H9 (cell line): ENCODE data around the gene ARHGEF17. TPM values are rescaled to one million over a fixed set of nuclear protein-coding genes. Genes with fewer than 3 reads are reported as not detected.
A peak's percentile ranks its signal among the peaks of the same experiment; 100 is the strongest.

Experiments used
- DNase-seq: peaks from one replicate; pipeline ENCODE4 v3.0.0-alpha.2; 2017
- H2AFZ ChIP-seq: one replicate; pipeline ENCODE4 v1.6.1; 2013; ENCODE audit warnings: mild to moderate bottlenecking, low read length, control low read depth, moderate library complexity
- H2AK5ac ChIP-seq: 2 replicates; pipeline ENCODE4 v1.6.1; 2013; ENCODE audit warnings: low read length, control low read depth, mixed read lengths; ENCODE audit not compliant: insufficient read length
- H2BK120ac ChIP-seq: one replicate; pipeline ENCODE4 v1.6.1; 2013; ENCODE audit warnings: low read depth, mild to moderate bottlenecking, low read length, control low read depth, inconsistent platforms; ENCODE audit not compliant: poor library complexity, severe bottlenecking
- H2BK12ac ChIP-seq: 2 replicates; pipeline ENCODE4 v1.6.1; 2013; ENCODE audit warnings: low read length, control low read depth, mixed read lengths, low read depth; ENCODE audit not compliant: insufficient read length
- H2BK15ac ChIP-seq: 2 replicates; pipeline ENCODE4 v1.6.1; 2013; ENCODE audit warnings: low read depth, low read length, control low read depth
- H2BK20ac ChIP-seq: one replicate; pipeline ENCODE4 v1.6.1; 2013; ENCODE audit warnings: low read depth, mild to moderate bottlenecking, low read length, control low read depth, inconsistent platforms; ENCODE audit not compliant: poor library complexity, severe bottlenecking
- H2BK5ac ChIP-seq: 2 replicates; pipeline ENCODE4 v1.6.1; 2013; ENCODE audit warnings: low read length, control low read depth, mixed read lengths; ENCODE audit not compliant: insufficient read length
- H3K14ac ChIP-seq: 2 replicates; pipeline ENCODE4 v1.6.1; 2013; ENCODE audit warnings: low read length, control low read depth; ENCODE audit not compliant: insufficient read depth
- H3K18ac ChIP-seq: 2 replicates; pipeline ENCODE4 v1.6.1; 2013; ENCODE audit warnings: low read depth, mild to moderate bottlenecking, mixed read lengths, low read length, control low read depth; ENCODE audit not compliant: insufficient read length
- H3K23ac ChIP-seq: 2 replicates; pipeline ENCODE4 v1.6.1; 2013; ENCODE audit warnings: low read length, control low read depth, mixed read lengths, low read depth; ENCODE audit not compliant: insufficient read length
- H3K23me2 ChIP-seq: 2 replicates; pipeline ENCODE4 v1.6.1; 2013; ENCODE audit warnings: low read depth, mild to moderate bottlenecking, mixed read lengths, low read length, control low read depth; ENCODE audit not compliant: insufficient read length, poor library complexity, severe bottlenecking
- H3K27ac ChIP-seq: 2 replicates; pipeline ENCODE4 v1.5.1; 2013; ENCODE audit warnings: low read length, control low read depth, mixed read lengths, low read depth; ENCODE audit not compliant: insufficient read length
- H3K27me3 ChIP-seq: 2 replicates; pipeline ENCODE4 v1.6.1; 2013; ENCODE audit warnings: low read length, control low read depth, inconsistent platforms; ENCODE audit not compliant: insufficient read depth
- H3K4ac ChIP-seq: 2 replicates; pipeline ENCODE4 v1.6.1; 2013; ENCODE audit warnings: low read depth, mild to moderate bottlenecking, control low read depth, inconsistent platforms, low read length, moderate library complexity
- H3K4me1 ChIP-seq: 2 replicates; pipeline ENCODE4 v1.6.1; 2013; ENCODE audit warnings: low read length, control low read depth, inconsistent platforms; ENCODE audit not compliant: insufficient read depth
- H3K4me2 ChIP-seq: 2 replicates; pipeline ENCODE4 v1.6.1; 2013; ENCODE audit warnings: low read length, control low read depth, mixed read lengths; ENCODE audit not compliant: insufficient read length, insufficient read depth
- H3K56ac ChIP-seq: 2 replicates; pipeline ENCODE4 v1.6.1; 2013; ENCODE audit warnings: low read depth, mild to moderate bottlenecking, mixed read lengths, low read length, control low read depth; ENCODE audit not compliant: insufficient read length
- H3K79me1 ChIP-seq: 2 replicates; pipeline ENCODE4 v1.6.1; 2013; ENCODE audit warnings: low read depth, mild to moderate bottlenecking, moderate library complexity, low read length, control low read depth, inconsistent platforms; ENCODE audit not compliant: insufficient read depth, poor library complexity, severe bottlenecking
- H3K79me2 ChIP-seq: 2 replicates; pipeline ENCODE4 v1.6.1; 2013; ENCODE audit warnings: low read length, control low read depth, inconsistent platforms; ENCODE audit not compliant: insufficient read depth
- H3K9ac ChIP-seq: 2 replicates; pipeline ENCODE4 v1.6.1; 2013; ENCODE audit warnings: low read length, control low read depth, mixed read lengths; ENCODE audit not compliant: insufficient read length; ENCODE audit errors: extremely low read depth
- H3K9me3 ChIP-seq: one replicate; pipeline ENCODE4 v1.6.1; 2013; ENCODE audit warnings: low read depth, low read length, inconsistent platforms; ENCODE audit not compliant: control insufficient read depth
- H3T11ph ChIP-seq: one replicate; pipeline ENCODE4 v1.6.1; 2013; ENCODE audit warnings: mild to moderate bottlenecking, low read length, control low read depth, inconsistent platforms
- H4K20me1 ChIP-seq: one replicate; pipeline ENCODE4 v1.6.1; 2013; ENCODE audit not compliant: control insufficient read depth, insufficient read length, insufficient read depth
- H4K5ac ChIP-seq: 2 replicates; pipeline ENCODE4 v1.6.1; 2013; ENCODE audit warnings: low read depth, mild to moderate bottlenecking, mixed read lengths, low read length, control low read depth; ENCODE audit not compliant: insufficient read length
- H4K8ac ChIP-seq: replicated peaks from 2 replicates; pipeline ENCODE4 v1.6.1; 2013; ENCODE audit warnings: low read length, control low read depth, mixed read lengths, low read depth; ENCODE audit not compliant: insufficient read length
- H4K91ac ChIP-seq: 2 replicates; pipeline ENCODE4 v1.6.1; 2013; ENCODE audit warnings: low read depth, mild to moderate bottlenecking, moderate library complexity, mixed read lengths, low read length, control low read depth; ENCODE audit not compliant: insufficient read length
- H3K27ac Mint-ChIP-seq, 3 experiments: 2 replicates in 2 of 3; 3 replicates in 1 of 3; pipeline ENCODE4 v1.8.0; 2020 to 2021; ENCODE audit warnings: mixed read lengths in 3 of 3, mild to moderate bottlenecking in 1 of 3, moderate library complexity in 1 of 3
- H3K27me3 Mint-ChIP-seq: 2 replicates; pipeline ENCODE4 v1.8.0; 2021; ENCODE audit warnings: low read depth, mild to moderate bottlenecking, moderate library complexity, mixed read lengths
- H3K36me3 Mint-ChIP-seq, 3 experiments: 2 replicates in 2 of 3; 3 replicates in 1 of 3; pipeline ENCODE4 v1.8.0; 2020 to 2021; ENCODE audit warnings: low read depth in 3 of 3, mixed read lengths in 3 of 3; ENCODE audit not compliant: insufficient read depth in 1 of 3
- H3K4me1 Mint-ChIP-seq, 2 experiments: 2 replicates each; pipeline ENCODE4 v1.8.0; 2020; ENCODE audit warnings: mixed read lengths in 2 of 2
- H3K4me3 Mint-ChIP-seq, 2 experiments: 2 replicates in 1 of 2; 3 replicates in 1 of 2; pipeline ENCODE4 v1.8.0; 2020 to 2021; ENCODE audit warnings: mild to moderate bottlenecking in 2 of 2, mixed read lengths in 2 of 2, moderate library complexity in 1 of 2
- H3K9me3 Mint-ChIP-seq, 2 experiments: 2 replicates in 1 of 2; 3 replicates in 1 of 2; pipeline ENCODE4 v1.8.0; 2020; ENCODE audit warnings: mild to moderate bottlenecking in 2 of 2, mixed read lengths in 2 of 2, moderate library complexity in 1 of 2
- WGBS: extraction: QIAGEN DNeasy Blood & Tissue Kit; methylation state at CpG from one replicate; pipeline ENCODE4 v1.1.7; 2013; ENCODE audit warnings: missing lambda C conversion rate, low lambda C conversion rate, mixed read lengths; ENCODE audit not compliant: insufficient read length; ENCODE audit errors: extremely low coverage; 5-methylcytosine and 5-hydroxymethylcytosine counted together
- total RNA-seq: library from RNA; stranded (reverse); gene quantifications from 2 replicates; pipeline ENCODE4 v1.2.1, GENCODE V29; 2021
- TF ChIP-seq, protein P1 (sequence below): fragments of 200-600 bp; sonication (generic); conservative IDR thresholded peaks from 3 replicates; pipeline ENCODE4 v1.8.0; 2021; ENCODE audit warnings: antibody characterized with exemption, mild to moderate bottlenecking

ARHGEF17 gene
- total RNA-seq, 1 experiment from 2014 or later: 7.4 TPM

DNA sequence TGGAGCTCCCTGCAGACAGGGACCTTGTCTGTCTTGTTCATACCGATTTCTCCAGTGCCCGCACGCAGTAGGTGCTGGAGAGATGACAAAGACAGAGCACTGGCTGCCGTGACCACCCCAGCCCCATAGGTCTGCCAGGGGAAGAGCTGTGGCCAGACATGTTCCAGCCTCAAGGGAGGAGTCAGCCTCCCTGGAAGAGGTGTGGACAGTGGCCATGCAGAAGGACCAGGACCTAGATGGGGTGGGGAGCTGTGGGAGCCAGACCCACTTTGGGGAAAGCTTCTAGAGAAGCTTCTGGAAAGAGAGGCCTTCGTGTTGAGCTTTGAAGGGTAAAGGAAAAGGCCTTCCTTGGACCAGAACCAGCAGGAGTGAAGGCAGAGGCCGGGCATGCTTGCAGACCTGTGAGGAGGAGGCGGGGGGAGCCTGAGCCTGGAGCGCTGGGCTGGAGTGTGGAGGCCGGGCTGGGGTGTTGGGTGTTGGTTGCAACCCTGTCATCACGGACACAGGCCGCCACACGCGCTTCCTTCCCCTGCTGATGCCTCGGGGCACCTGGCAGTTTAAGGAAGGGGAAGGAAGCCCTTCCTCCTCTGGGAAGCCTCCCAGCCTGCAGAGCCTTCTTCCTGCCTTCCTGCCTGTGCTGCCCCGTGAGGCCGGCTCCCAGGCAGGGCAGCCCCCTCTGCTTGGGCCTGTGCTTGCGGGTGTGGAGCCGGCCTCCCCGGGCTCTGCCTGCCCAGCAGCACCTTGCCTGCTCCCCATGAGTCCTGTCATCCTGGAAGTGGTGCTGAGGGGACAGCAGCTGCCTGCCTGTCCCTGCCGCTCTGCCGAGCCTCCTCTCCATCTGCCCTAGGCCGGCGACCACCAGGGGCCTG lies 80.4 kb downstream of the ARHGEF17 start:
- no CpG with 5 or more reads among the region's 23 CpGs for WGBS
- no peak overlapping the region for H3K18ac ChIP-seq
- TF ChIP-seq, protein P1, sequence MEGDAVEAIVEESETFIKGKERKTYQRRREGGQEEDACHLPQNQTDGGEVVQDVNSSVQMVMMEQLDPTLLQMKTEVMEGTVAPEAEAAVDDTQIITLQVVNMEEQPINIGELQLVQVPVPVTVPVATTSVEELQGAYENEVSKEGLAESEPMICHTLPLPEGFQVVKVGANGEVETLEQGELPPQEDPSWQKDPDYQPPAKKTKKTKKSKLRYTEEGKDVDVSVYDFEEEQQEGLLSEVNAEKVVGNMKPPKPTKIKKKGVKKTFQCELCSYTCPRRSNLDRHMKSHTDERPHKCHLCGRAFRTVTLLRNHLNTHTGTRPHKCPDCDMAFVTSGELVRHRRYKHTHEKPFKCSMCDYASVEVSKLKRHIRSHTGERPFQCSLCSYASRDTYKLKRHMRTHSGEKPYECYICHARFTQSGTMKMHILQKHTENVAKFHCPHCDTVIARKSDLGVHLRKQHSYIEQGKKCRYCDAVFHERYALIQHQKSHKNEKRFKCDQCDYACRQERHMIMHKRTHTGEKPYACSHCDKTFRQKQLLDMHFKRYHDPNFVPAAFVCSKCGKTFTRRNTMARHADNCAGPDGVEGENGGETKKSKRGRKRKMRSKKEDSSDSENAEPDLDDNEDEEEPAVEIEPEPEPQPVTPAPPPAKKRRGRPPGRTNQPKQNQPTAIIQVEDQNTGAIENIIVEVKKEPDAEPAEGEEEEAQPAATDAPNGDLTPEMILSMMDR: no peak

More for the DNA sequence above, 80.4 kb downstream of the ARHGEF17 start:
- Histone ChIP-seq H2AK5ac (no peak overlapping the region), H2BK12ac (no peak overlapping the region), H3K27me3 (no peaks in the 10 kb centered on the region), H3K4me2 (no peak overlapping the region), H4K91ac (no peak overlapping the region), H3K79me2 (no peaks in the 10 kb centered on the region), H4K5ac (no peak overlapping the region), H2BK120ac (no peak overlapping the region), H3K4ac (no peak overlapping the region), H3K79me1 (no peaks in the 10 kb centered on the region), H3K56ac (no peak overlapping the region), H4K20me1 (no peaks in the 10 kb centered on the region), H3K4me1 (no peaks in the 10 kb centered on the region), H3K14ac (no peak overlapping the region; the same call in 1 of the 2 replicates), H3K9me3 (no peaks in the 10 kb centered on the region), H3K23ac (no peak overlapping the region), H3K9ac (no peak overlapping the region), H2BK20ac (no peak overlapping the region), H3T11ph (no peak overlapping the region), H2AFZ (no peak overlapping the region), H2BK15ac (no peak overlapping the region), H3K27ac (no peak overlapping the region), H3K23me2 (no peaks in the 10 kb centered on the region), H2BK5ac (no peak overlapping the region), H4K8ac (no peak overlapping the region)
- H3K36me3 Mint-ChIP-seq: peaks cover 0 to 2% (median 0%) of the 10 kb centered on the region in 3 experiments; a peak in 2 of 7 replicates
- no peak overlapping the region for H3K4me3 Mint-ChIP-seq
- no peaks in the 10 kb centered on the region for H3K9me3 Mint-ChIP-seq
- H3K27me3 Mint-ChIP-seq: no peaks in the 10 kb centered on the region; the same call in 1 of the 2 replicates
- H3K27ac Mint-ChIP-seq: peak overlapping the region in 2 of 3 experiments; percentile 89 to 98; a peak in 3 of 7 replicates
- no peak for DNase-seq
- peaks cover 29 to 44% of the 10 kb centered on the region in 2 experiments for H3K4me1 Mint-ChIP-seq
